SHP77 treated with DMSO at 0.1 percent for 48 hours (cell line): ENCODE measurements around the gene RAPGEFL1.
"Not testable (repeated sequence)": the region's sequence is repeated elsewhere in the genome, so short reads cannot be mapped to it uniquely, and the experiment has no call there.

Experiments
- DNase-seq: peaks from one replicate; lab custom pipeline; 2025; lab: John Stamatoyannopoulos, UW

The RAPGEFL1 gene

GRCh38 chr17:40177275-40177874, at the start of gene RAPGEFL1:
TSS of gene RAPGEFL1 (plus strand) at chr17:40177470. CDS start at chr17:40177862, 392 bp downstream.
- DNase-seq = peak; percentile 44

- DNase-seq = no peak
Observed at GRCh38 chr17:40129498-40129897, 47.8 kb upstream of the RAPGEFL1 start.

GRCh38 chr17:40130352-40131042, 46.8 kb upstream of the RAPGEFL1 start:
- no peak for DNase-seq

GRCh38 chr17:40134184-40134583, 43.1 kb upstream of the RAPGEFL1 start:
- no peak for DNase-seq

GRCh38 chr17:40135817-40136216, 41.5 kb upstream of the RAPGEFL1 start:
- DNase-seq = no peak

GRCh38 chr17:40139566-40140058, 37.7 kb upstream of the RAPGEFL1 start:
- DNase-seq = no peak

GRCh38 chr17:40143166-40143565, 34.1 kb upstream of the RAPGEFL1 start:
- not testable (repeated sequence) for DNase-seq

GRCh38 chr17:40145476-40145875, 31.8 kb upstream of the RAPGEFL1 start:
- DNase-seq = no peak

GRCh38 chr17:40148527-40148926, 28.7 kb upstream of the RAPGEFL1 start:
- DNase-seq = no peak

GRCh38 chr17:40150276-40150675, 27.0 kb upstream of the RAPGEFL1 start:
- no peak for DNase-seq

GRCh38 chr17:40151414-40151963, 25.8 kb upstream of the RAPGEFL1 start:
- DNase-seq = no peak

- no peak for DNase-seq
Observed at GRCh38 chr17:40153603-40154236, 23.6 kb upstream of the RAPGEFL1 start.

GRCh38 chr17:40157973-40158372, 19.3 kb upstream of the RAPGEFL1 start:
- no peak for DNase-seq

GRCh38 chr17:40158438-40159013, 18.7 kb upstream of the RAPGEFL1 start:
- DNase-seq = no peak

- no peak for DNase-seq
Observed at GRCh38 chr17:40159456-40159855, 17.8 kb upstream of the RAPGEFL1 start.

GRCh38 chr17:40167685-40168261, 9.5 kb upstream of the RAPGEFL1 start:
- no peak for DNase-seq

- peak; percentile 5 for DNase-seq
Observed at GRCh38 chr17:40168262-40168832, 8.9 kb upstream of the RAPGEFL1 start.

- no peak for DNase-seq
Observed at GRCh38 chr17:40170325-40170724, 6.9 kb upstream of the RAPGEFL1 start.

- DNase-seq = no peak
Observed at GRCh38 chr17:40171750-40172149, 5.5 kb upstream of the RAPGEFL1 start.

- no peak for DNase-seq
Observed at GRCh38 chr17:40173091-40173777, 4.0 kb upstream of the RAPGEFL1 start.

- no peak for DNase-seq
Observed at GRCh38 chr17:40173778-40174135, 3.5 kb upstream of the RAPGEFL1 start.
